Sigmoid colon (tissue), 4 donors: ENCODE data around the gene CDK15.

Experiments
- CTCF ChIP-seq, 4 experiments: fragments of 450-650 bp in 3 of 4; fragments of 200-600 bp in 1 of 4; IDR thresholded peaks; one replicate each; pipeline ENCODE4 v1.5.1; 2016 to 2019; ENCODE audit warnings: antibody characterized with exemption in 4 of 4, mild to moderate bottlenecking in 3 of 4, moderate library complexity in 2 of 4
- EP300 ChIP-seq, 4 donors: sonication (generic); formaldehyde crosslinking; IDR thresholded peaks; one replicate each; pipeline ENCODE4 v1.6.1; 2017; ENCODE audit warnings: antibody characterized with exemption in 4 of 4
- POLR2AphosphoS5 ChIP-seq, 4 donors: sonication (generic); formaldehyde crosslinking; IDR thresholded peaks; one replicate each; pipeline ENCODE4 v1.6.1; 2017; ENCODE audit warnings: antibody characterized with exemption in 4 of 4

- TF ChIP-seq CTCF (IDR thresholded peaks at IDR 0.05), result no peak
- no peak for TF ChIP-seq EP300 (IDR thresholded peaks at IDR 0.05)
- no peak for TF ChIP-seq POLR2AphosphoS5 (IDR thresholded peaks at IDR 0.05)
These were observed 16.0 kb upstream of the CDK15 start for GRCh38 chr2:201790291-201790690.
